K562 (cell line): Measurements from ENCODE around the gene EWSR1. TPM values are rescaled to one million over a fixed set of nuclear protein-coding genes. Genes with fewer than 3 reads are reported as not detected.

Source experiments
- ATF1 ChIP-seq, 2 experiments: fragments of 450-650 bp in 1 of 2; IDR thresholded peaks; 2 replicates each; pipeline ENCODE4 v1.6.1; 2016; ENCODE audit warnings: missing compliant biosample characterization in 1 of 2, missing genetic modification characterization in 1 of 2
- CHD2 ChIP-seq: IDR thresholded peaks from 2 replicates; pipeline ENCODE4 v1.6.1; 2011; ENCODE audit warnings: low read depth, low read length
- KLF13 ChIP-seq: fragments of 450-650 bp; IDR thresholded peaks from 2 replicates; pipeline ENCODE4 v1.6.1; 2016; ENCODE audit warnings: missing genetic modification characterization, low read depth, mild to moderate bottlenecking, missing compliant biosample characterization, moderate library complexity, borderline replicate concordance
- MTA2 ChIP-seq: fragments of 450-650 bp; IDR thresholded peaks from 2 replicates; pipeline ENCODE4 v1.6.1; 2016; ENCODE audit warnings: low read depth
- MXD1 ChIP-seq: fragments of 250-450 bp; sonication (Bioruptor Pico); IDR thresholded peaks from 2 replicates; pipeline ENCODE4 v1.8.0; 2021; ENCODE audit warnings: borderline replicate concordance, mild to moderate bottlenecking, moderate library complexity; ENCODE audit not compliant: poor library complexity, severe bottlenecking
- NFIC ChIP-seq: fragments of 450-650 bp; IDR thresholded peaks from 2 replicates; pipeline ENCODE4 v1.6.1; 2017; ENCODE audit warnings: mild to moderate bottlenecking, inconsistent platforms
- SAP30 ChIP-seq: fragments of 200-600 bp; sonication (generic); IDR thresholded peaks from 2 replicates; pipeline ENCODE4 v1.6.1; 2012; ENCODE audit warnings: borderline replicate concordance, low read depth, mild to moderate bottlenecking, moderate library complexity, low read length, control low read depth, inconsistent platforms; ENCODE audit not compliant: insufficient read depth, poor library complexity, severe bottlenecking
- SIN3A ChIP-seq, 2 experiments: fragments of 150-350 bp in 1 of 2; IDR thresholded peaks; 2 replicates each; pipeline ENCODE4 v1.6.1; 2011 to 2016; ENCODE audit warnings: borderline replicate concordance in 2 of 2, low read depth in 2 of 2, low read length in 2 of 2, mild to moderate bottlenecking in 2 of 2, moderate library complexity in 2 of 2; ENCODE audit not compliant: control insufficient read depth in 1 of 2
- TCF7L2 ChIP-seq: fragments of 150-350 bp; IDR thresholded peaks from 2 replicates; pipeline ENCODE4 v1.6.1; 2016; ENCODE audit warnings: low read depth, mild to moderate bottlenecking, low read length, moderate library complexity
- THRA ChIP-seq: fragments of 450-650 bp; IDR thresholded peaks from 2 replicates; pipeline ENCODE4 v1.6.1; 2017; ENCODE audit warnings: mild to moderate bottlenecking, moderate library complexity
- U2AF1 ChIP-seq: fragments of 200-400 bp; formaldehyde crosslinking; optimal IDR thresholded peaks from 2 replicates; pipeline ENCODE3; 2017; ENCODE audit warnings: mild to moderate bottlenecking, low read depth, low read length, moderate library complexity
- USF2 ChIP-seq: sonication (generic); formaldehyde crosslinking; IDR thresholded peaks from 2 replicates; pipeline ENCODE4 v1.5.0; 2020; ENCODE audit warnings: missing genetic modification reagents
- ZBTB5 ChIP-seq: fragments of 450-650 bp; IDR thresholded peaks from 2 replicates; pipeline ENCODE4 v1.6.1; 2017; ENCODE audit warnings: antibody characterized with exemption
- ZBTB7A ChIP-seq: IDR thresholded peaks from 2 replicates; pipeline ENCODE4 v1.6.1; 2011; ENCODE audit warnings: low read depth, mild to moderate bottlenecking, low read length, moderate library complexity, borderline replicate concordance; ENCODE audit not compliant: control insufficient read depth
- ZNF134 ChIP-seq: fragments of 250-450 bp; sonication (Bioruptor Pico); conservative IDR thresholded peaks from 2 replicates; pipeline ENCODE4 v1.4.0; 2020
- ZNF324 ChIP-seq: fragments of 250-450 bp; sonication (Bioruptor Pico); IDR thresholded peaks from 2 replicates; pipeline ENCODE4 v1.4.0; 2020; ENCODE audit warnings: mild to moderate bottlenecking
- ZNF384 ChIP-seq: IDR thresholded peaks from 2 replicates; pipeline ENCODE4 v1.6.1; 2012; ENCODE audit warnings: low read depth, low read length, improper control_type of control experiment
- ZNF561 ChIP-seq: fragments of 450-650 bp; formaldehyde crosslinking; conservative IDR thresholded peaks from 2 replicates; pipeline ENCODE4 v1.4.0; 2020; ENCODE audit warnings: mild to moderate bottlenecking, moderate library complexity
- ZNF644 ChIP-seq: fragments of 200-800 bp; sonication (Bioruptor generic); IDR thresholded peaks from 2 replicates; pipeline ENCODE4 v1.6.1; 2016; ENCODE audit warnings: low read depth, missing genetic modification characterization, missing compliant biosample characterization
- polyA plus RNA-seq, 8 experiments: library from polyadenylated mRNA; depleted of rRNA in 4 of 8; stranded (reverse) in 5 of 8; unstranded in 3 of 8; fragments of >200 nt; fragmentation: Nextera tagmentation in 2 of 8; fragmentation: Illumina TruSeq in 1 of 8; extraction: Ambion mirVana in 2 of 8; extraction: Trizol in 1 of 8; gene quantifications; 2 replicates each; pipeline versions ENCODE4 v1.2.1 to v1.2.3, GENCODE V29; 2011 to 2014; ENCODE audit warnings: inconsistent platforms in 1 of 8, missing spikeins in 1 of 8
- total RNA-seq, 7 experiments: library from RNA; depleted of rRNA in 6 of 7; stranded (reverse); fragments of >200 nt in 6 of 7; fragmentation: Illumina TruSeq in 2 of 7; extraction: Trizol in 2 of 7; gene quantifications; 2 replicates each; pipeline versions ENCODE4 v1.2.1 to v1.2.3, GENCODE V29; 2011 to 2021; ENCODE audit warnings: low replicate concordance in 1 of 7
- TF ChIP-seq, protein P1 (sequence below), 2 experiments: fragments of 150-350 bp in 1 of 2; IDR thresholded peaks; 2 replicates each; pipeline ENCODE4 v1.6.1; 2012 to 2016; ENCODE audit warnings: low read depth in 2 of 2, low read length in 2 of 2, mild to moderate bottlenecking in 1 of 2, moderate library complexity in 1 of 2

The EWSR1 gene
- total and polyA plus RNA-seq, 9 of the 15 experiments (the other 6 are each of a cell fraction or from before 2014, with no cell fraction given): 83.3 to 450 (median 239) TPM

DNA sequence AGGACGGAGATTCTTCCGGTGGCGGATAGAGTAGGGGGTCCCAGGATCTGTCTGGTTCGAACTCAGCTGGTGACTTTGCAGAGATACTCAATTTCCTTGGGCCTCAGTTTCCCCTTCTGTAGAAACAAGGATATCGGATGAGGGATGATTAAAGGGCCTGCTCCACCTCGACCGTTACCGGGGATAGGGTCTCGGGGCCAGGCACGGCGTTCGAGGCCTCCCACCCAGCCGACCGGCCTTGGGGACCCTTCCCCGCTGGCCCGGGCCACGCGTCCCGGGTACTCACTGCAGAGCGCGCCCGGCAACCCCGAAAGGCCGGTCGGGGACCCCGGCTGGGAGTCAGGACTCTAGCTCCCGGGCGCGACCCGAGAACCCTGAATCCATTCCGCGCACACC, 608 bp upstream of the EWSR1 start (continued):
- TF ChIP-seq TCF7L2: no peak
- no peak for TF ChIP-seq KLF13
- TF ChIP-seq CHD2: no peak
- TF ChIP-seq ZBTB5: no peak
- peak; percentile 57 for TF ChIP-seq U2AF1
- TF ChIP-seq USF2: no peak
- no peak for TF ChIP-seq MTA2
- no peak for TF ChIP-seq ATF1 (CRISPR knock-in tag; IDR thresholded peaks at IDR 0.05)
- no peak for TF ChIP-seq ATF1 (tag; IDR thresholded peaks at IDR 0.05)
- TF ChIP-seq ZNF384: no peak
- no peak for TF ChIP-seq ZNF644 (tag)
- no peak for TF ChIP-seq ZNF561 (CRISPR knock-in tag)
- TF ChIP-seq ZBTB7A: peak; percentile 83
- no peak for TF ChIP-seq MXD1 (CRISPR knock-in tag)
- TF ChIP-seq SIN3A (IDR thresholded peaks at IDR 0.05; ENCODE audit: borderline replicate concordance in 2 of 2, control insufficient read depth in 1 of 2, low read depth in 2 of 2, low read length in 2 of 2): no peak
- no peak for TF ChIP-seq ZNF134
- peak; percentile 32; the same call in 1 of the 2 replicates for TF ChIP-seq NFIC
- TF ChIP-seq THRA: no peak
- peak; percentile 37 for TF ChIP-seq SAP30
- no peak for TF ChIP-seq ZNF324 (CRISPR knock-in tag)
- TF ChIP-seq, protein P1, sequence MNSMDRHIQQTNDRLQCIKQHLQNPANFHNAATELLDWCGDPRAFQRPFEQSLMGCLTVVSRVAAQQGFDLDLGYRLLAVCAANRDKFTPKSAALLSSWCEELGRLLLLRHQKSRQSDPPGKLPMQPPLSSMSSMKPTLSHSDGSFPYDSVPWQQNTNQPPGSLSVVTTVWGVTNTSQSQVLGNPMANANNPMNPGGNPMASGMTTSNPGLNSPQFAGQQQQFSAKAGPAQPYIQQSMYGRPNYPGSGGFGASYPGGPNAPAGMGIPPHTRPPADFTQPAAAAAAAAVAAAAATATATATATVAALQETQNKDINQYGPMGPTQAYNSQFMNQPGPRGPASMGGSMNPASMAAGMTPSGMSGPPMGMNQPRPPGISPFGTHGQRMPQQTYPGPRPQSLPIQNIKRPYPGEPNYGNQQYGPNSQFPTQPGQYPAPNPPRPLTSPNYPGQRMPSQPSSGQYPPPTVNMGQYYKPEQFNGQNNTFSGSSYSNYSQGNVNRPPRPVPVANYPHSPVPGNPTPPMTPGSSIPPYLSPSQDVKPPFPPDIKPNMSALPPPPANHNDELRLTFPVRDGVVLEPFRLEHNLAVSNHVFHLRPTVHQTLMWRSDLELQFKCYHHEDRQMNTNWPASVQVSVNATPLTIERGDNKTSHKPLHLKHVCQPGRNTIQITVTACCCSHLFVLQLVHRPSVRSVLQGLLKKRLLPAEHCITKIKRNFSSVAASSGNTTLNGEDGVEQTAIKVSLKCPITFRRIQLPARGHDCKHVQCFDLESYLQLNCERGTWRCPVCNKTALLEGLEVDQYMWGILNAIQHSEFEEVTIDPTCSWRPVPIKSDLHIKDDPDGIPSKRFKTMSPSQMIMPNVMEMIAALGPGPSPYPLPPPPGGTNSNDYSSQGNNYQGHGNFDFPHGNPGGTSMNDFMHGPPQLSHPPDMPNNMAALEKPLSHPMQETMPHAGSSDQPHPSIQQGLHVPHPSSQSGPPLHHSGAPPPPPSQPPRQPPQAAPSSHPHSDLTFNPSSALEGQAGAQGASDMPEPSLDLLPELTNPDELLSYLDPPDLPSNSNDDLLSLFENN (IDR thresholded peaks at IDR 0.05; ENCODE audit: low read depth in 2 of 2, low read length in 2 of 2): no peak
